HG03342 (cell line): ENCODE results near the gene SP5.
"Not testable (repeated sequence)": the region's sequence is repeated elsewhere in the genome, so short reads cannot be mapped to it uniquely, and the experiment has no call there.

ENCODE experiments used
- ATAC-seq: cut with Tn5 transposase; IDR thresholded peaks from one replicate; pipeline ENCODE4 v1.9.1; 2021; ENCODE audit warnings: mild to moderate bottlenecking, moderate library complexity; ENCODE audit not compliant: unreplicated experiment

SP5 gene

DNA sequence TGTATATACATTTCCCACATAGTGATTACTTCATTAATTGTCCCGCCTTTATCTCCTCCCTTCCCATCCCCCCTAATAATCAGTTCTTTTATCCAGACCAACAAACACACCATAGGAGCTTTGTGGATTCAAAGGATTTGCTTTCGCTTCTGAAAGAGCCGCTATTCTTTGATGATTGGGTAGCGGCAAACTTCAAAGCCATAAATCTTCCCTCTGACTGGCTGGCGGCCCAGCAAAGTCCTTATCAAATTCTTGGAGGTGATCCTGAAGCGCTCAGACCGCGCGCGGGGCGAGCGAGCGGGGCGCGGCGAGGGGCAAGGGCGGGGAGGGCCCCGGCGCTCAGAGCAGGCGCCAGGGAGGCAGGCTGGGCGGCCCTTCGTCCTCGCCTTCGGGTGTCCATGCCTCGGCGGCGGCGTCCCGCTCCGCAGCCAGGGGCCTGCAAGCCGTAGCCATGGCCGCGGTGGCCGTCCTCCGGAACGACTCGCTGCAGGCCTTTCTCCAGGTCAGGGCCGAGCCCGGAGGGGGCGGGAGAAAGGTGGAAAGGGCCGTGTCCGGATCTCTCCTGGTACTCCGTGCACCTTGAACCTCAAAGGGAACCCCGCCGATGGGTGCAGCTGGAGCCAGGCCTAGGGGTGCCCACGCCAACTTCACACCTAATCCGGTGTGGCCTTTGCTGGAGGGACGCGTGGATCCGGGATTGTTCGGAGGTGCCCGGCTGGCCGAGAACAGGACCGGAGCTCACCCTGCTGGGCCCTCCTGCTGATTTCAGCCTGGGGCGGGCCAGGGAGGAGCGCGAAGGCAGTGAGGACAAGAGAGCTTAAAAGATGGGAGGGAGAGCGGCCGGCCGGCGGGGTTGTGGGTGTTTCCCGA, at the start of gene SP5:
SP5 (plus strand) TSS at position 276 of the 870 bp plus-strand sequence; CDS start at position 452, 176 bp downstream.
- no peak for ATAC-seq

- no peak for ATAC-seq
Measured at GRCh38 chr2:170665743-170666142, 49.4 kb upstream of the SP5 start.

- ATAC-seq = no peak
Measured at GRCh38 chr2:170669909-170670308, 45.2 kb upstream of the SP5 start.

DNA sequence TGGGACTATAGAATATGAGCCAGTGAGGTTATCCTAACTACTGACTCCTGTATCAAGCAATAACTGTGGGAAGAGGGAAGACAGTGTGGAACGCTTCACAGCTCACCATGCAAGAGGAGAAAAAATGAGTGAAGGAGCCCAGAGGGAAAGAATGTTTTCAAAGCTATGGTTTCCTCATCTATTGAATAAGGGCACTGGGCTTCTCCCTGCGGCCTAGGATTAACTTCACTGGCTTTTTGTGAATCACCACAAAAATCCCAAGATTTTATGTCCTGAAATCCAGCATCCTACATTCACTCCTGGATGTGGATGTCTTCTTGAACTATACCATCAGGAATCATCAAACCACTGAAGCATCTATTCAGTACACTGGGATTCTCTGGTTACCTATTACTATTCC, 44.5 kb upstream of the SP5 start:
- ATAC-seq = no peak

DNA sequence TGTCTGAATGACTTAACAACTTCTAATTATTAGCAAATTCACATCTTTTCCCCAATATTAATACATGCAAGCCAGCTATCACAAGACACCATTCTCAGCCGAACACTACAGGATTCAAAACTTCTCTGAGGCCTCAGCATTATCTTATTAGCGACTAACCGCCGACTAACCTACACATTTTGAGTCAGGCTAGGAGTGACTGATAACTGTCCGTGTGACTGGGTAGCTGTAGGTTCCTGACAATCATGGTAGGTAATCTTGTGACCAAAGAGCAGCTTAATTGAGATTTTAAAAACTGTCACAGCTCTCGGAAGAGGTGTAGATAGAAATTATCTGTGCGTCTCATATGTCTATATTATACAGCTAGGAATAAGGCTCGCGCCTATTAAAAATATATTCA, 44.1 kb upstream of the SP5 start:
- no peak for ATAC-seq

DNA sequence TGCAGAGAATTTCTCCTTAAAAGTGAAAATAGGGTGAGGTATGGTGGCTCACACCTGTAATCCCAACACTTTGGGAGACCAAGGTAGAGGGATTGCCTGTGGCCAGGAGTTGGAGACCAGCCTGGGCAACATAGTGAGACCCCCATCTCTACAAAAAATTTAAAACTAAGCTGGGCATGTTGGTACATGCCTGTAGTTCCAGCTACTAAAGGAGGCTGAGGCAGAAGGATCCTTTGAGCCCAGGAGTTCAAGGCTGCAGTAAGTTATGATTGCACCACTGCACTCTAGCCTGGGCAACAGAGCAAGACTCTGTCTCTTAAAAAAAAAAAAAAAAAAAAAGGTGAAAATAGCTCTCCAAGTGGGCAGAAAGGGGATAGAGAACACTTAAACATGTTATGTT, 40.9 kb upstream of the SP5 start:
- ATAC-seq = not testable (repeated sequence)

DNA sequence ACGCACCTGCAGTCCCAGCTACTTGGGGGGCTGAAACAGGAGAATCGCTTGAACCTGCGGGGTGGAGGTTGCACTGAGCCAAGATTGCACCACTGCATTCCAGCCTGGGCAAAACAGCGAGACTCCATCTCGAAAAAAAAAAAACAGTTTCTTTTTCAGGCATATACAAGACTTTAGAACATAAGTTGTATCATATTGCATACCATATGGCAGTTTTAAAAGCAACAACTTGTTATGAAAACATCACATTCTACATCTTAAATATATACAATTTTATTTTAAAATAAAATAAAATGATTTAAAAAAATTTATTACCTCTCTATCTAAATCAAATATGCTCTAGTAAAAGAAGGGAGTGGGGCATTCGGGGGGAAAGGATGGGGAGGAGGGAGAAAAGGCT, 39.4 kb upstream of the SP5 start:
- no peak for ATAC-seq

DNA sequence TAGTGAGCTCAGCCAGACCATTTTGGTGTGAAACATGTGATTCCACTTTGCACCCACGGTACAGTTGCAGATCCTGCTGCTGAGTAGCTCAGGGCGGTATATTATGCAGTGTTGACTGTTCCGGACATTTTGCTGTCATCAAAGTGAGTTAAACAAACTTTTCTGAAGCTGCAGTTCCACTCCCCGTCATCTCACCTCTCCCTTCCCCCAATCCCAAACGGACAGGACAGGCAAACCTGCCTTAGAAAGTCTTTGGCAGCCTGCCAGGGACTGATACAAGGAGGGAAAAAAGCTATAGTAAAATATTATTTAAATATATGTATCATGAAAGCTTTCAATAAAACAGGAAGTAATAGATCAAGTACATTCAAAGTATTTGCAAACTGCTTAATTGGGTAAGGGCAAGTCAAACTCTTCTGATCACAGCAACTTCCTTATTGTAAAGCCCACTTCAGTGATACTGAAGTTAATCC, 35.5 kb upstream of the SP5 start:
- ATAC-seq = no peak

- ATAC-seq = peak; percentile 95
Measured at GRCh38 chr2:170680172-170680941, 34.8 kb upstream of the SP5 start.

GRCh38 chr2:170681311-170681710, 33.8 kb upstream of the SP5 start:
- no peak for ATAC-seq

GRCh38 chr2:170685591-170685990, 29.5 kb upstream of the SP5 start:
- no peak for ATAC-seq

DNA sequence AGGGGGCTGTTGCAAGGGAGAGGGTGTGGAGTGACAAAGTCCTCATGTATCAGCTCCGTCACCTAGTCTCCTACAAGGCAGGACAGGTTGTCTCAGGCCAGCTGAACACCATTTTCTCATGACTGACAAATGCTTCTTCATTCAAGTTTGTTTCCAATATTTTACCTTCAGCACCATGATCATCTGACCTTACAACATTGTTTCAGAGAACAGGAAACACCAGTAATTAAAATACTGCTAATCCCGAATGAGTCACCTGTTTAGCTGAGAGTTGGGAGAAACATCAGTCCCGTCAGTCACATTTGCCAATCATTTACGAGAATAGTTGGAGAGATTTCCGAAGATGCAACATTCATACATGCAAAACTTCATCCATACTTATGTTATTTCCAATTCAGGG, 25.7 kb upstream of the SP5 start:
- no peak for ATAC-seq

- ATAC-seq = no peak
Measured at GRCh38 chr2:170690640-170691039, 24.5 kb upstream of the SP5 start.

DNA sequence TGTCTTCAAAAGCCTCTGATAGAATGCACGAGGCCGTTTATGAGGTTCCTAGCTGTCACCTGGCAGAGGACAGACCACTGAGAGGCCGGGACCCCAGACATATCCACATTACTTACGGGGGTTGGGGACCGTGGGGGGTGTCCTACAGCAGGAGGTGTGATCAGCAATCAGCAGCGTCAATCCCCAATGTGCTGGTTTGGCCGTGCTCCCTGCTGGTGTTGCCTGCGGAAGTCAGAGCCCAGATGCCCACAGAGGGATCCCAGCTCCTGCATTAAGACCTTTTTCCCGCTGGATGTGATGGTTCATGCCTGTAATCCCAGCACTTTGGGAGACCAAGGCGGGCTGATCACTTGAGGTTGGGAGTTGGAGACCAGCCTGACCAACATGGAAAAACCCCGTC, 20.8 kb upstream of the SP5 start:
- ATAC-seq = no peak

DNA sequence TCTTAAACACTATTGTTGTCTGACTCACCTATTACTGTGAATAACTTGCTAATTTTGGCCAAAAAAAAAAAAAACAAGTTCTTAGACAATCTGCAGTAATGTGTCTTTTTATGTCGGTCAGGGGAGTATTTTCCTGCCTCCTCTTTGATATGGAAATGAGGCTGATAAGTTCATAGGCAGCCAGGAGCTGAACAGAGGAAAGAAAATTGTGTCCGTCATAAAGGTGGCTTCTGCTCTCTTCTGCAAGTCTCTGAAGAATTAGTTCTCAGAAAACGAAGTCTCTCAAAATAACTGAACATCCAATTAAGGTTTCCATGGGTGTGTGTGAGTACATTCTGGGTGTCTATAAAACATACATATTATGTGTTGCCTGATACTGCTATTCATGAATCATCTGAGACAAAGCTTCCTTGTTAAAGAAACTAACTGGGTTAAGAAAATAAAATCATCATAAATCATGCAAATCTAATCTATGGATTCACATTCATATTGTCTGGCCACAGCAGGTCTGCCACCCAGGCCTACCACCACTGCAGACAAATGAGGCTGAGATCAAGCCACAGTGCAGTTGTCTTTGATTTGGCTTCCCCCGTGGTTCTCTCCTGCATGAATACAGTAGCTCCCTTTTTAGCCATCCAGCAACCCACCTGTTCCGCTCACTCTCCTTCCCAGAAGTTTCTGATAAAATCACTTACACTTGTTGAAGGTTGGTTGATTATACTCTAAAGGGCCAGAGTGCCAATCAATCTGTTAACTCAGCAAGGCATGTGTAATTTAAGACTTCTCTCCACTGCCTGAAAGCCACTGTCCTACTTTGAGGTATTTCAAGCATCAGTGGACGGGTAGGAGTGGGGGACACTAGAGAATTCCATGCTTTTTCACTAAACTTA, 19.4 kb upstream of the SP5 start:
- ATAC-seq = no peak

DNA sequence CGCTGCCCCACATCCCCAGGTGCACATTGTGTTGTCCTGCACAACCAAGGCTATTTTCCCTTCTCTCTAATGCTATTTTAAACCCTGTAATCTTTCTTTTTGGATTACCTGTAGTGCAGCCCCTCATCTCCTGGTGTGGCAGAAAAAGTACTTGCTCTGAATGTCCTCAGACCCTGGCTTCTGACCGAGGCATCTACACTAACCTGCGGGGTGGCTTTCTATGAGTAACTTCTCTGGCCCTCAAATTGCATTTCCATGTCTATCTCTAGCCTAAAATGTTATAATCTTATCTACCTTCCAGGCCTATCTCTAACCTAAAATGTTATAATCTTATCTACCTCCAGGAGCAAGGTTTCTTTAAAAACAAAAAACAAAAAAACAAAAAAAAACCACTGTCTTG, 18.2 kb upstream of the SP5 start:
- ATAC-seq = no peak

- ATAC-seq = no peak
Measured at GRCh38 chr2:170701011-170701410, 14.1 kb upstream of the SP5 start.

DNA sequence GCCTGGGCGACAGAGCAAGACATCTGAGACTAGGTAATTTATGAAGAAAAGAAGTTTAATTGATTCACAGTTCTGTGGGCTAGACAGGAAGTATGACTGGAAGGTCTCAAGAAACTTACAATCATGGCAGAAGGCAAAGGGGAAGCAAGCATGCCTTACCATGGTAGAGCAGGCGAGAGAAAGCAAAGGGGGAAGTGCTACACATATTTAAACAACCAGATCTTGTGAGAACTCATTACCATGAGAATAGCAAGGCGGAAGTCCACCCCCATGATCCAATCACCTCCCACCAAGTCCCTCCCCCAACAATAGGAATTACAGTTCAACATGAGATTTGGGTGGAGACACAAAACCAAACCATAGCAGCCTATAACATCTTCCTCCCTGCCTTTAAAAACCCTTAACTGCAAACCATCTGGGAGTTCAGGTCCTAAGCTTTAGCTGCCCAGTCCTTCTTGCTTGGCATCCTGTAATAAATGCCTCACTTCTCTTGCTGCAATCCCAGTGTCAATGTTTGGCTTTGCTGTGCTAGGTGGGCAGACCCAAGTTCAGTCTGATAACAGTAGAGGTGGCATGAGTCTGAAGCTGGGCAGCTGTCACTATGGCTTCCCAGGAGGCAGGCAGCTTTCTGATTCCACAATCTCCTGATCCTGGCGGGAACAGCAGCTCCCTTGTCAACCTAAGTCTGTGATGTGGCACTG, 11.2 kb upstream of the SP5 start:
- no peak for ATAC-seq

DNA sequence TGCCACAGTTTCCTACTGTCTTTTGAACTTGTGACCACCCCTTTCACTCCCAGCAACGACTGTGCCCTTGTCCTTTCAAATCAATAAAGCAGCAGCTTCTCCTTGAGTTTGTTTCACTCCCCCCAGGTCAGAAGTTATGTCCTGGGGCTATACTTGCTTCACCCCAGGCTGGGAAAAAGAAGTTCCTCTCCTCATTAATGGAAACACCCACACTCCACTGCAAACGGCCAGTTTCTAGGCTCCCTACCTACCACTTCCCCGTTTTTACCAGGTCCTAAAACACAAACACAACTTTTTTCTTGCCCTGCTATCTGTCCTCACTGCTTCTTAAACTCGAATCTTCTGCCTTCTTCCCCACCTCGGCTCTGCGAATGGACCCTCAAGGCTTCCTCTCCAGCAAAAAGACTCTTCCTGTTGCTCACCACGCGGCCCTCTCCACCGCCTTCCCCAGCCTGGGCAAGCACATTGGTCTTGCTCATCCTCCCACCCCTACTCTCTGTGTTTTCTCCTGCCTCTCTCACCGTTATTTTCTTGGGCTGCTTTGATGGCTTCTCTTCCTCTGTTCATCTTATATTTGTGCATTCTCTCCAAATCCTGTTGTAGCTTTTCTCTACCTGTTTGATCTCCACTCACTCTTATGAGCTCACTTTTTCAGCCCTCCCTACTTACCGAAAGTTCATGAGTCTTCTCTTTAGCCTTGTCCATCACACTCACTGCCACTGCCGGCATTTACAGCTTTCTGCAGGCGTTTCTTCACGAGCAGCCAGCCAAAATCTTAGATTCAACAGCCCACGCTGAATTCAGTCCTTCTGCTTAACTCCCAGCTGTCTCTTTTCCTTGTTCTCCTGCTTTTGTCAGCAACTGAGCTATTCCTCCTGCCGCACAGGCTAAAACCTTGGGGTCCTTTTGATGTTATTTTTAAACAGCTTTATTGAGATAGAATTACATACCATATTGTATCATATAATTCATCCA, 7.0 kb upstream of the SP5 start:
- no peak for ATAC-seq
